NCI-H2196 treated with DMSO at 0.1 percent for 48 hours (cell line): ENCODE data around the gene BIN1.

Experiments used
- DNase-seq: peaks from one replicate; lab custom pipeline; 2025; ENCODE audit not compliant: unreplicated experiment; lab: John Stamatoyannopoulos, UW

Gene BIN1

GRCh38 chr2:127024769-127025358, 82.1 kb downstream of the BIN1 start:
- no peak for DNase-seq

- DNase-seq: no peak
Observed at GRCh38 chr2:127023504-127023903, 83.5 kb downstream of the BIN1 start.

GRCh38 chr2:127022817-127023216, 84.1 kb downstream of the BIN1 start:
- DNase-seq: no peak

- no peak for DNase-seq
Observed at GRCh38 chr2:127020536-127020935, 86.4 kb downstream of the BIN1 start.

GRCh38 chr2:127017548-127017947, 89.4 kb downstream of the BIN1 start:
- no peak for DNase-seq

- no peak for DNase-seq
Observed at GRCh38 chr2:127016329-127016728, 90.6 kb downstream of the BIN1 start.

- DNase-seq: no peak
Observed at GRCh38 chr2:127015106-127015910, 91.6 kb downstream of the BIN1 start.

- no peak for DNase-seq
Observed at GRCh38 chr2:127014630-127015029, 92.3 kb downstream of the BIN1 start.

GRCh38 chr2:127014224-127014623, 92.7 kb downstream of the BIN1 start:
- DNase-seq: no peak

- no peak for DNase-seq
Observed at GRCh38 chr2:127012868-127013267, 94.1 kb downstream of the BIN1 start.

- DNase-seq: no peak
Observed at GRCh38 chr2:127012215-127012614, 94.7 kb downstream of the BIN1 start.

GRCh38 chr2:127011796-127012195, 95.2 kb downstream of the BIN1 start:
- no peak for DNase-seq

GRCh38 chr2:127011231-127011661, 95.7 kb downstream of the BIN1 start:
- no peak for DNase-seq

- no peak for DNase-seq
Observed at GRCh38 chr2:127008265-127009015, 98.5 kb downstream of the BIN1 start.

- no peak for DNase-seq
Observed at GRCh38 chr2:127007652-127008051, 99.3 kb downstream of the BIN1 start.

- no peak for DNase-seq
Observed at GRCh38 chr2:127006962-127007361, 100.0 kb downstream of the BIN1 start.

- DNase-seq: no peak
Observed at GRCh38 chr2:127004893-127005600, 101.9 kb downstream of the BIN1 start.

- DNase-seq: no peak
Observed at GRCh38 chr2:127003070-127003800, 103.7 kb downstream of the BIN1 start.

- DNase-seq: no peak
Observed at GRCh38 chr2:127001751-127002150, 105.2 kb downstream of the BIN1 start.

GRCh38 chr2:127000937-127001336, 106.0 kb downstream of the BIN1 start:
- DNase-seq: no peak

GRCh38 chr2:127000194-127000593, 106.8 kb downstream of the BIN1 start:
- no peak for DNase-seq
